Duodenal mucosa (tissue), 2 donors: ENCODE results near the gene CCNG1.
"Not testable (repeated sequence)": the region's sequence is repeated elsewhere in the genome, so short reads cannot be mapped to it uniquely, and the experiment has no call there.

ENCODE experiments used
- H3K27ac ChIP-seq: one replicate; pipeline ENCODE4 v1.7.0; 2013; ENCODE audit warnings: low read depth, low read length
- H3K27me3 ChIP-seq, 2 donors: one replicate each; pipeline ENCODE4 v1.7.0; 2013; ENCODE audit warnings: low read length in 2 of 2, control low read depth in 1 of 2; ENCODE audit not compliant: insufficient read depth in 2 of 2, control insufficient read depth in 1 of 2
- H3K36me3 ChIP-seq, 2 donors: one replicate each; pipeline ENCODE4 v1.7.0; 2013; ENCODE audit warnings: low read length in 2 of 2, control low read depth in 1 of 2; ENCODE audit not compliant: insufficient read depth in 2 of 2, control insufficient read depth in 1 of 2
- H3K4me1 ChIP-seq, 2 donors: one replicate each; pipeline ENCODE4 v1.7.0; 2013; ENCODE audit warnings: low read length in 2 of 2, control low read depth in 1 of 2; ENCODE audit not compliant: insufficient read depth in 2 of 2, control insufficient read depth in 1 of 2
- H3K4me3 ChIP-seq, 2 donors: one replicate each; pipeline ENCODE4 v1.7.0; 2013; ENCODE audit warnings: low read length in 2 of 2, low read depth in 1 of 2
- H3K9ac ChIP-seq, 2 donors: one replicate each; pipeline ENCODE4 v1.7.0; 2013; ENCODE audit warnings: low read length in 2 of 2, low read depth in 1 of 2
- H3K9me3 ChIP-seq, 2 donors: one replicate each; pipeline ENCODE4 v1.7.0; 2013; ENCODE audit warnings: low read length in 2 of 2, control low read depth in 1 of 2; ENCODE audit not compliant: control insufficient read depth in 1 of 2

Gene CCNG1

GRCh38 chr5:163408311-163408923 lies 29.0 kb upstream of the CCNG1 start:
- Histone ChIP-seq H3K36me3 (no peaks in the 10 kb centered on the region), H3K4me3 (no peak overlapping the region), H3K9me3 (no peaks in the 10 kb centered on the region), H3K4me1 (no peaks in the 10 kb centered on the region), H3K9ac (no peak overlapping the region), H3K27ac (no peak overlapping the region), H3K27me3 (no peaks in the 10 kb centered on the region)

DNA sequence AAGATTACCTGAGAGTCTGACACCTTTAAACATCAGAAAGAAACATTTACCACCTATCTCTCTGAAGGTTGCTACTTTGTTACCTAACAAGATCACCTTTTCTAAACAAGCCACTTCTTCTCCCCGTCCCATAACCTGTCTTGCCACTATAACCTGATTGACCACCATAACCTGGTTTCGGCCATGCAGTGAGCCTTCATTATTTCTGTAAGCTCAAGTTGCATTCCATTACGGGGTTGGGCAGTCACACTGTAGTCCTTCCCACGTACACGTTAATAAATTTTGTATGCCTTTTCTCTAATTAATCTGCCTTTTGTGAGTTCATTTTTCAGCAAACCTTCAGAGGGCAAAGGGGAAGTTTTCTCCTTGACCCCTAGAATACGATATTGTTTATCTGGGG lies 28.0 kb upstream of the CCNG1 start:
- no peaks in the 10 kb centered on the region for H3K9me3 ChIP-seq
- no peak overlapping the region for H3K27ac ChIP-seq
- peaks cover 0 to 3% of the 10 kb centered on the region in 2 donors for H3K27me3 ChIP-seq
- no peaks in the 10 kb centered on the region for H3K36me3 ChIP-seq
- H3K9ac ChIP-seq, result no peak overlapping the region
- no peaks in the 10 kb centered on the region for H3K4me1 ChIP-seq
- H3K4me3 ChIP-seq, result no peak overlapping the region

GRCh38 chr5:163410505-163410904 lies 26.9 kb upstream of the CCNG1 start:
- no peaks in the 10 kb centered on the region for H3K4me1 ChIP-seq
- H3K36me3 ChIP-seq, result no peaks in the 10 kb centered on the region
- H3K4me3 ChIP-seq, result no peak overlapping the region
- H3K27me3 ChIP-seq, result peaks cover 0 to 3% of the 10 kb centered on the region in 2 donors
- H3K9ac ChIP-seq, result no peak overlapping the region
- H3K9me3 ChIP-seq, result no peaks in the 10 kb centered on the region
- no peak overlapping the region for H3K27ac ChIP-seq

- H3K4me3 ChIP-seq, H3K36me3 ChIP-seq, H3K9ac ChIP-seq, H3K9me3 ChIP-seq, H3K27ac ChIP-seq, H3K4me1 ChIP-seq, H3K27me3 ChIP-seq: not testable (repeated sequence)
Measured at GRCh38 chr5:163415673-163416072, 21.7 kb upstream of the CCNG1 start.

DNA sequence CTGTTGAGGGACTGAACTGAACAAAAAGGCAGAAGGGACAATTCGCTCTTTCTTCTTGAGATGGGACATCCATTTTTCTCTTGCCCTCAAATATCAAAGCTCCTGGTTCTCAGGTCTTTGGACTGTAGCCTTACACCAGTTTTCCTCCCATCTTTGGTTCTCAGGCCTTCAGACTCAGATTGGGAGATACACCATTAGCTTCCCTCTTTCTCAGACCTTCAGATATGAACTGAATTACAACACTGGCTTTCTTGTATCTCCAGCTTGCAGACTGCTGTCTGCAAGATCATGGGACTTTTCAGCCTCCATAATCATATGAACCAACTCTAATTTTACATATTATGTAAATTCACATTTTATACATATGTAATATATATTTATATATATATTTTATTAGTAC lies 12.6 kb upstream of the CCNG1 start:
- H3K4me1 ChIP-seq, result no peaks in the 10 kb centered on the region
- no peaks in the 10 kb centered on the region for H3K9me3 ChIP-seq
- no peaks in the 10 kb centered on the region for H3K36me3 ChIP-seq
- no peak overlapping the region for H3K4me3 ChIP-seq
- no peaks in the 10 kb centered on the region for H3K27me3 ChIP-seq
- H3K27ac ChIP-seq, result no peak overlapping the region
- no peak overlapping the region for H3K9ac ChIP-seq

DNA sequence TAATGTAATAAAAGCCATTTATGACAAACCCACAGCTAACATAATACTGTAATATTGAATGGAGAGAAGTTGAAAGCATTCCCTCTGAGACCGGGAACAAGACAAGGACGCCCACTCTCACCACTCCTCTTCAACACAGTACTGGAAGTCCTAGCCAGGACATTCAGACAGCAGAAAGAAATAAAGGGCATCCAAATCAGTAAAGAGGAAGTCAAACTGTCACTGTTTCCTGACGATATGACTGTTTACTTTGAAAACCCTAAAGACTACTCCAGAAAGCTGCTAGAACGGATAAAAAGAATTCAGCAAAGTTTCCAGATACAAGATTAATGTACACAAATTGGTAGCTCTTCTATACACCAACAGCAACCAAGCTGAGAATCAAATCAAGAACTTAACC lies 11.3 kb upstream of the CCNG1 start:
- not testable (repeated sequence) for H3K9me3 ChIP-seq, H3K27ac ChIP-seq, H3K27me3 ChIP-seq, H3K4me3 ChIP-seq, H3K9ac ChIP-seq, H3K4me1 ChIP-seq, H3K36me3 ChIP-seq

DNA sequence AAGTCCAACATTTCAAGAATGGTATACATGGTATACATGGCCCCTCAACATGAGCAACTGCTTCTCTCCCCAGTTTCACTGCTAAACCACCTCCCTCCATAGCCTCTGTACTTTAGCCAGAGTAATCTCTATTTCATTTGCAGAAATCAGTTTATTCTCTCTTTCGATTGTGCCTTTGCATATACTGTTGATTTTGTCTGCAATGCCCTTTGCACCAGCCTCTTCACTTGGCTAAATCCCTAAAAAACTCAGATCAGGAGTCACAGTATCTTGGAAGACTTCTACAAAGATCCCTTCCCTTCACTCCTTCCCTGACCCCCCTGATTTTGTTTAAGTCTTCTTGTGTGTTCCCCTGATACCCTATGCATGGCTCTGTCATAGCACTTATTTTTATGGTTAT lies 4.9 kb upstream of the CCNG1 start:
- no peak overlapping the region for H3K4me3 ChIP-seq
- H3K36me3 ChIP-seq, result no peaks in the 10 kb centered on the region
- H3K9me3 ChIP-seq, result no peaks in the 10 kb centered on the region
- H3K9ac ChIP-seq, result no peak overlapping the region
- H3K27me3 ChIP-seq, result no peaks in the 10 kb centered on the region
- H3K4me1 ChIP-seq, result peaks cover 6 to 31% of the 10 kb centered on the region in 2 donors
- no peak overlapping the region for H3K27ac ChIP-seq

GRCh38 chr5:163433271-163433670 lies 4.1 kb upstream of the CCNG1 start:
- Histone ChIP-seq H3K9ac (no peak overlapping the region), H3K27ac (no peak overlapping the region)

DNA sequence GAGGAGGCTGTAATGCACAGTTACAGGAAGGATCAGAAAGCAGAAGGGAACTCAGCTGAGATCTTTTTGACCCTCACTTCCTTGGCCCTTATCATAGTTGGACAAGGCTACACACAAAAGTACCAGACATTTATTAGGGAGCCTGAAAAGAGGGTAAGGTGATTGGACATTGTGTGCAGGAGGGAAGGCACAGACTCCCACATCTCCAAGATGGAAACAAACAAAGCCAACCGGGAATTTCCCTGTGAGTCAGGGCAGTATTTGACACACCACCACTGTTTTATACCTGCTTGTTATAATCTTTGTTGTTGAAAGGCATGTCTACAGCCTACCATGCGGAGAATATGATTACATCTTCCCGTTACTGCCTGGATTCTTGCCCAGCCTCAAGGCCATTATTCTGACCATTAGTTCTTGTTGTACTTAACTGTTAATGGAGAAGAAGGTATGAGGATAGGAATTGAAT lies 3.0 kb upstream of the CCNG1 start:
- no peaks in the 10 kb centered on the region for H3K36me3 ChIP-seq
- no peak overlapping the region for H3K4me3 ChIP-seq
- no peak overlapping the region for H3K9ac ChIP-seq
- no peaks in the 10 kb centered on the region for H3K9me3 ChIP-seq
- no peaks in the 10 kb centered on the region for H3K27me3 ChIP-seq
- H3K4me1 ChIP-seq, result peaks cover 20 to 37% of the 10 kb centered on the region in 2 donors
- no peak overlapping the region for H3K27ac ChIP-seq

More at GRCh38 chr5:163433271-163433670, 4.1 kb upstream of the CCNG1 start:
- Histone ChIP-seq H3K27me3 (no peaks in the 10 kb centered on the region), H3K4me1 (peaks cover 10 to 31% of the 10 kb centered on the region in 2 donors), H3K9me3 (no peaks in the 10 kb centered on the region), H3K36me3 (no peaks in the 10 kb centered on the region), H3K4me3 (no peak overlapping the region)

DNA sequence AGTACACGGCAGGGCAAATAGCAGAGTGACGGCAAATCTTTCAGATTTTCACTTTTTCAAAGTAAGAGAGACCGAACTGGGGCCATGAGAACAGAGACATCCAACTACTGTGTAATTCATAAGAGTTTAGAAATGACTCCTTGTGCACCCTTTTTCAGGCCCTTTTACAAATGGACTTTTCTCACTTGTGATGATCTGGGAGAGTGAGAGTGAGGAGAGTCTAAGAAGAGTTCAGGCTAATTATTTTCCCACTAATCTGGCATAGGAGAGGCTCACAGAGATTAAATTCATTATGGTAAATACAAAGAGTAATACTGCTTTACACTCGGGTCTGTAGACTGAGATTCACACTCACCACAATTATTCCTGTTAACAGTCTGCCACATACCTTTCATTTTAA lies 880 bp upstream of the CCNG1 start:
- Histone ChIP-seq H3K27me3 (no peaks in the 10 kb centered on the region), H3K4me3 (peak overlapping the region; percentile 96 to 98), H3K36me3 (peaks cover 0 to 11% of the 10 kb centered on the region in 2 donors), H3K9ac (no peak overlapping the region), H3K27ac (no peak overlapping the region), H3K4me1 (peaks cover 30 to 47% of the 10 kb centered on the region in 2 donors), H3K9me3 (no peaks in the 10 kb centered on the region)

DNA sequence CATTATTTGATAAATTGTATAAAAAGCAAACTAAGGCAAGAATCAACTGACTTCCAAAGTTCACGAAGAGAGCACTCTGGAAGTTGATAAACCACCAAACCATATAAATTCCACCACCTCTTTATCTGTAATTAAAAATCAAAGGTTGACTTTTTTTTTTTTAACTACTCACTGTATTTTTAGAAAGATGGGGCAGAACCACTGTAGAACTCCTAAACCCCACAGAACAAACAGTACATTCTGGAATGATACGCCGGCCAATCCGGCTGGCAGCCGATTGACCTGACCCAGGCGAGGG lies 435 bp upstream of the CCNG1 start:
- Histone ChIP-seq H3K4me3 (peak overlapping the region; percentile 96 to 98), H3K9ac (peak overlapping the region; percentile 89 to 98), H3K4me1 (peaks cover 30 to 47% of the 10 kb centered on the region in 2 donors), H3K9me3 (no peaks in the 10 kb centered on the region), H3K36me3 (peaks cover 2 to 16% of the 10 kb centered on the region in 2 donors), H3K27ac (no peak overlapping the region), H3K27me3 (no peaks in the 10 kb centered on the region)
